Stimulated activated CD4-positive, alpha-beta T cell treated with anti-CD3 and anti-CD28 coated beads, Interleukin-15, amount 100 ng/mL, for 1 hour (primary cell): ENCODE measurements around the gene TRMT61A.

Experiments used
- DNase-seq, 2 donors: peaks; one replicate each; pipeline ENCODE4 v3.0.0-alpha.2; 2020; ENCODE audit warnings: low read depth in 1 of 2, low spot score in 1 of 2

The TRMT61A gene

GRCh38 chr14:103528587-103529382 is at the start of gene TRMT61A:
TRMT61A (plus strand) TSS chr14:103529196; CDS start chr14:103529979, 783 bp downstream.
- peak; percentile 64 to 73 for DNase-seq

DNA sequence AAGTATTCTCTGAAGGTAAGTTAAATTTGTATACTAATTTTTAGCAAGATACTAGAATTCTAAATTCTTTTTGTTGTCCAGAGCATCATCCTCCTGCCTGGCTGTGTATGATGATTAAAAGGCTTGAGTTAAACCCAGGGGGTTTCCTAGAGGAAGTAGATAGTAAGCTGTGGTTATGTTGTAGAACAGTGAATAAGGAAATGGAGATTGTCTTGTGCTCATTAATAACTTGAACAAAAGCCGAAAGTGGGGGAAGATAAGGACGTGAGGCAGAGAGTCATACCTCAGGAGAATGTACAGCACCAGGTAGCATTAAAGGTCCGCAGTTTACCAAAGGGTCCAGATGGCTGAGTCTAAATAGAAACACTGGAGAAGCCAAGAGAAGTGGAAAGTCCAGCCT is 48.4 kb upstream of the TRMT61A start:
- DNase-seq, result no peak

- no peak for DNase-seq
Observed at GRCh38 chr14:103483600-103483999, 45.4 kb upstream of the TRMT61A start.

GRCh38 chr14:103485504-103485903 is 43.5 kb upstream of the TRMT61A start:
- no peak for DNase-seq

GRCh38 chr14:103488071-103488470 is 40.9 kb upstream of the TRMT61A start:
- DNase-seq, result no peak

- no peak for DNase-seq
Observed at GRCh38 chr14:103488960-103489359, 40.0 kb upstream of the TRMT61A start.

DNA sequence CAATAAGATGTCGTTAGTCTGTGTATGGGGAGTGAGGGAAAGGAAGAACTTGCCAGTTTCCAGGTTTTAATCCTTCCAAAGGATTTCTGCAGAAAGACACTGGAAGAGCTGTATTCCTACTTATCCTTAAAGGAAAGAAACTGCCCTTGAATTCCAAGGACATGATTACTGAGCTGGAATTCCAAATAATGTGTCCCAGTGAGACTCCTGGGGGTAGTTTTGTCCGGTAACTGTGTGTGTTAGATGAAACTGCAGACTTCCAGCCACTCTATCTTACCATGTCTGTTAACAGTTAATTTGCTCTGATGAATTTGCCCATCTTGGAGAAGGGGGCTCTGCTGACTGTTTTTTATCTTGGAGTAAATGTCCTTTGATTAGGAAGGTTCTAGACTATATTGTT is 39.4 kb upstream of the TRMT61A start:
- no peak for DNase-seq

GRCh38 chr14:103491691-103492090 is 37.3 kb upstream of the TRMT61A start:
- no peak for DNase-seq

- no peak for DNase-seq
Observed at GRCh38 chr14:103492156-103492925, 36.7 kb upstream of the TRMT61A start.

DNA sequence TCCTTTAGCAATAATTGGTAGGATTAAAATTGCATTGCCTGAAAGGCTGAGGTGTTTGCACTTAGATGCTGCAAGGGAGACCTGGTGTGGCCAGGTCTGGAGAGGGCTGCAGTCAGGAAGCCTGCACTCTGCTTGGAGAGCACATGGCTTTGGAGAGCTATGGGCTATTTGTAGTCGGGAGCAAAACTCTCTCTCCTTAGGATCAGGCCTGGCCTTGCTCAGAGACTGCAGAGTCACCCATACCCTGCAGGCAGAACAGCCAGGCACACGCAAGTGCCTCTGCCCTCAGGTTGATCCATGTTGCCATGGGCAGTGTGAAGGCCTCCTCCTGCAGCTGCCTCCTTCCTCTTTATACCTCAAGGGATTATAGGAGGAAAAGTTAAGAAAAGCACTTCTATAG is 33.1 kb upstream of the TRMT61A start:
- DNase-seq, result no peak

DNA sequence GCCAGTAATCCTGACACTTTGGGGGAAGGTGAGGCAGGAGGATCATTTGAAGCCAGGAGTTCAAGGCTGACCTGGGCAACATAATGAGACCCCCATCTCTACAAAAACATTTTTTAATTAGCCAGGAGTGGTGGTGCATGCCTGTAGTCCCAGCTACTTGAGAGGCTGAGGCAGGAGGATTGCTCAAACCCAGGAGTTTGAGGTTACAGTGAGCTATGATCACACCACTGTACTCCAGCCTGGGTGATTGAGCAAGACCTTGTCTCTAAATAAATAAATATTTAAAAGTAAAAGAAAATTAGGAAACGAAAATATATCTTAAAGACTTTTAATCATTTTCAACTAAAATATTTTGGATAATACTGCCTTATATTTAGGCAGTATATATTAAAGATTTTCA is 32.2 kb upstream of the TRMT61A start:
- DNase-seq, result no peak

DNA sequence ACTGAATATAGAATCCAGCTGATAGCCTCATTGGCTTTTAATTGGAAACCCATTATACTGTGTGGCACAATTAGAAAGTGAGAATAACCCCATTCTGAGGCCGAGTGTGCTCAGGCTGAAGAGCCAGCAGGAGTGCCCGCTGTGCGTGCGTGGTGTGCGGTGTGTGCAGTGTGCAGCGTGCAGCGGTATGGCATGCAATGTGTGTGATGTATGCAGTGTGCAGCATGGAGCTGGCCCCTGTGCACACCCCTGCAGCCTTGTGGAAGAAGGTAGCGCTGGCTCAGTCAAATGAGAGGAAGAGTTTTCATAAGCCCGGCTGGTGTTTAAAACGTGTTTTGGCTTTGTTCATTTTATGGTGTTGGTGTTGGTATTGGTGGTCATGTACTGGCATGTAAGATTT is 29.3 kb upstream of the TRMT61A start:
- no peak for DNase-seq

GRCh38 chr14:103500148-103500990 is 28.6 kb upstream of the TRMT61A start:
- DNase-seq, result peak; percentile 56 to 68

DNA sequence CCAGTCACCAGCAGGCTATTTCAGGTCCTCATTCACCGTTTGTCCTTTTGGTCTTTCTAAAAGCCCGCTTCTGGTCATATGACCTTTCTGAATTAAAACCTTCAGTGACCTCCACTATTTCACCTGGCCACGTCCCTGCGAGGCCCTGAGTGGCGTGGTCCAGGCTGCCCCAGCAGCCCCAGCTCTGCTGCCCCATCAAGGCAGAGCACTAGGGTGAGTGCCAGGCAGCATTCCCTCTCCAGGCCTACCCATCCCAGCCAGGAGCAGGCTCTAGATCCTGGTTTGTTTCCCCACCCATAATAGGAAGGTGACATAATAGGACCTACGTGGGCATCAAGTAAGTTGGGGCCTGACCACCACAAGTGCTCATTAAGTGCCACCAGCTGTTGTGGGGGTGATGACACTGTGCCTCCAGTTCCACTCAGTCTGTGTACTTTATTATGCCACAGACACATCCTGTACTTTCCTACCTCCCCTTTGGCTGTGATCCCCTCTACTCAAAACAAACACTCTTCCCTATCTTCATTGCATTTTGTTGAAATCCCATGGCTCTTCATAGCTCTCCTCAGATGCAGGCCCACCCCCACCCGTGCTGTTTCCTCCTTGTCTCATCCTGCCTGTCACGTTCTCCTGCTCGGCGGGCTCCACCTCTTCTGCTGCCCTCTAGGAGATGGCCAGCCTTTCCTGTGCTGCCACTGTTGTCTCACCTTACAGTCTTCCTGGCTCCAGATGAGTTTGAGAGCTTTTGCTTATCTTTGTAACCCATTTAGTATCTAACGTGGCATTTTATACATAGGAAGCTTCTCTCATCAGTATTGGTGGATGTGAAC is 27.7 kb upstream of the TRMT61A start:
- no peak for DNase-seq

DNA sequence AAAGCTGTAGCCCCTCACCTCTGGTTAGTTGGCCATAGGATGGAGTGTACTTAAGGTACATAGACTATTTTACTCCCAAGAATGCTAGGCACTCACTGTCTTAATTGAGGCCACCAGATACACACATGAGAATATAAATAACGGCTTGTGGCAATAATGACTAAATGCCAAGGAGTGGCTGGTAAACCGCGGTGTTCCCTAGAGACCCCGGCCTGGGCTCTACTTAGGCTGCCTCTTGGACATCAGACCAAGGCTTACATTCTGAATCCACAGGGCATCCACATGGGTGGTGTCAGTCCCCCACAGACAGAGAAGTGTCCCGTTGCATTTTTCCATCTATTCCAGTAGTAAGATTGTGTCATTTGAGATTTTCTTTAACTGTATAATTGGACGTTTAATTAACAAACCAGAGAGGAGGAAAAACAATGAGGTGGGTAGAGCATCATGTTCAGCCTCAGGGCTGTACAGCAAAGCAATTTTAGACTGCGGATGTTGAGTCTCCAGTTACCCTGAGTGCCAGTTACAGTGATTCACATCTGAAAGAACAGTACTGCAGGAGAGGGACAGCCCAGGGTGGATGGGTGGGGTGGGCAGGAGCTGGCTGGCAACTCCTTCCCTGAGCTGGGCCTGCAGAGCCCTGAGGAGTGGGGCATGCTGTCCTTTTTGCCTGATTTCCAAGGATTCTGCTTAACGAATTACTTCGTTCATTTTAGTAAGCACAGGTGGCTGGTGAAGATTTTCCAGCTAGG is 26.9 kb upstream of the TRMT61A start:
- DNase-seq, result no peak

- no peak for DNase-seq
Observed at GRCh38 chr14:103502877-103503276, 26.1 kb upstream of the TRMT61A start.

DNA sequence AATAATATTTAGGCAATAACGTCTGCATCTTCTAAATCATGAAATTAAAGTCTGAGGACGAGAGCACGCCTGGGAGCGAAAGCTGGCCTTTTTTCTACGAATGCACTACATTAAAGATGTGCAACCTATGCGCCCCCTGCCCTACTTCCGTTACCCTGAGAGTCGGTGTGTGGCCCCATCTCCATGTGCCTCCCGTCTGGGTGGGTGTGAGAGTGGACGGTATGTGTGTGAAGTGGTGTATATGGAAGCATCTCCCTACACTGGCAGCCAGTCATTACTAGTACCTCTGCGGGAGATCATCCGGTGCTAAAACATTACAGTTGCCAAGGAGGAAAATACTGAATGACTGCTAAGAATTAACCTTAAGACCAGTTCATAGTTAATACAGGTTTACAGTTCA is 25.7 kb upstream of the TRMT61A start:
- DNase-seq, result no peak

DNA sequence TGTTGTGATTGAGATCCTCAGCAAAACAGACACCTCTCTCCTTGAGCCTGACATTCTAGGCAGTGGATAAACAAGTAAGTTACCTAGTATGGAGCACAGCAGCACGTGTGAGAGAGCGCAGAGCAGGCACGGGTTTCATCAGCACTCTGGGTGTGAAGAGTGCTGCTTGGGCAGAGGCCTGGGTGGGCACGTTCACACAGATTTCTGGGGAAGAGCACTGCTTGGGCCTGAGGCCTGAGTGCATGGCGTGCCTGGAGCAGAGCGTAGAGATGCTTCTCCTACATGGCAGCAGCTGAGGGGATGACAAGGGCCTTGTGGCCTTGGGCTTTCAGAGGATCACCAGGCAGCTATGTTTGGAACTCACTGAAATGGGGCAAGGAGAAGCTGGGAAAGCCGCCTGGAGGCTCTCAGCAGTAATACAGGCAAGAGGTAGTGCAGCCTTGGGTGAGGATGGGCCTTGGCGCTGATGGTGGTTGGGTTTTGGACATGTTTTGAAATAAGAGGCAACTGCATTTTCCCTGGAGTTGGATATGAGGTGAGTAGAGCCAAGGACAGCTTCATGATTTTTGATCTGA is 23.9 kb upstream of the TRMT61A start:
- DNase-seq, result no peak

GRCh38 chr14:103507751-103508150 is 21.2 kb upstream of the TRMT61A start:
- DNase-seq, result no peak
